Skeletal muscle satellite cell (primary cell): ENCODE data around the gene PEMT.

Experiments used
- H3K27me3 ChIP-seq: 2 replicates; pipeline ENCODE4 v1.7.0; 2013; ENCODE audit warnings: low read length; ENCODE audit not compliant: control insufficient read depth, insufficient read depth
- H3K36me3 ChIP-seq: 2 replicates; pipeline ENCODE4 v1.7.0; 2013; ENCODE audit warnings: mild to moderate bottlenecking, control low read depth, low read length; ENCODE audit not compliant: insufficient read depth
- H3K4me1 ChIP-seq: 2 replicates; pipeline ENCODE4 v1.7.0; 2013; ENCODE audit warnings: low read length; ENCODE audit not compliant: control insufficient read depth, insufficient read depth
- H3K4me2 ChIP-seq: 2 replicates; pipeline ENCODE4 v1.7.0; 2013; ENCODE audit warnings: mild to moderate bottlenecking, low read length
- H3K4me3 ChIP-seq: 2 replicates; pipeline ENCODE4 v1.7.0; 2013; ENCODE audit warnings: low read length
- H3K9ac ChIP-seq: 2 replicates; pipeline ENCODE4 v1.7.0; 2013; ENCODE audit warnings: mild to moderate bottlenecking, low read depth, low read length, moderate library complexity
- H3K9me3 ChIP-seq: replicated peaks from 2 replicates; pipeline ENCODE4 v1.7.0; 2013; ENCODE audit warnings: mild to moderate bottlenecking, control low read depth, low read length

Gene PEMT

GRCh38 chr17:17603178-17603894, 11.8 kb upstream of the PEMT start:
- H3K9me3 ChIP-seq: no peaks in the 10 kb centered on the region
- no peaks in the 10 kb centered on the region for H3K36me3 ChIP-seq
- no peak overlapping the region for H3K9ac ChIP-seq
- no peak overlapping the region for H3K4me3 ChIP-seq
- no peak overlapping the region for H3K4me2 ChIP-seq
- H3K4me1 ChIP-seq: peaks cover 14% of the 10 kb centered on the region
- peaks cover 3% of the 10 kb centered on the region for H3K27me3 ChIP-seq

GRCh38 chr17:17599965-17600364, 8.5 kb upstream of the PEMT start:
- no peak overlapping the region for H3K9ac ChIP-seq

GRCh38 chr17:17598003-17598402, 6.5 kb upstream of the PEMT start:
- H3K4me3 ChIP-seq: no peak overlapping the region
- no peak overlapping the region for H3K4me2 ChIP-seq
- H3K9me3 ChIP-seq: no peaks in the 10 kb centered on the region
- H3K36me3 ChIP-seq: no peaks in the 10 kb centered on the region
- no peaks in the 10 kb centered on the region for H3K4me1 ChIP-seq
- no peaks in the 10 kb centered on the region for H3K27me3 ChIP-seq
- no peak overlapping the region for H3K9ac ChIP-seq

More at GRCh38 chr17:17599965-17600364, 8.5 kb upstream of the PEMT start:
- Histone ChIP-seq H3K27me3 (no peaks in the 10 kb centered on the region), H3K4me2 (no peak overlapping the region), H3K36me3 (no peaks in the 10 kb centered on the region), H3K4me3 (no peak overlapping the region), H3K4me1 (no peaks in the 10 kb centered on the region), H3K9me3 (no peaks in the 10 kb centered on the region)

- H3K36me3 ChIP-seq: no peaks in the 10 kb centered on the region
- H3K4me1 ChIP-seq: peaks cover 9% of the 10 kb centered on the region
- H3K4me2 ChIP-seq: no peak overlapping the region
- H3K9ac ChIP-seq: no peak overlapping the region
- H3K4me3 ChIP-seq: no peak overlapping the region
- H3K27me3 ChIP-seq: no peaks in the 10 kb centered on the region
- no peaks in the 10 kb centered on the region for H3K9me3 ChIP-seq
Measured at GRCh38 chr17:17595755-17596154, 4.2 kb upstream of the PEMT start.

- H3K9ac ChIP-seq: no peak overlapping the region
- no peak overlapping the region for H3K4me3 ChIP-seq
- H3K4me1 ChIP-seq: peaks cover 16% of the 10 kb centered on the region
- no peaks in the 10 kb centered on the region for H3K27me3 ChIP-seq
- peak overlapping the region; percentile 85 for H3K4me2 ChIP-seq
- H3K36me3 ChIP-seq: no peaks in the 10 kb centered on the region
- H3K9me3 ChIP-seq: no peaks in the 10 kb centered on the region
Measured at GRCh38 chr17:17593222-17593620, 1.7 kb upstream of the PEMT start.

GRCh38 chr17:17590883-17591354, 589 bp downstream of the PEMT start:
- Histone ChIP-seq H3K9me3 (no peaks in the 10 kb centered on the region), H3K9ac (peak overlapping the region; percentile 90), H3K4me3 (peak overlapping the region; percentile 94), H3K36me3 (no peaks in the 10 kb centered on the region), H3K27me3 (no peaks in the 10 kb centered on the region), H3K4me1 (peaks cover 16% of the 10 kb centered on the region), H3K4me2 (peak overlapping the region; percentile 99)

- H3K4me1 ChIP-seq: peaks cover 16% of the 10 kb centered on the region
- no peaks in the 10 kb centered on the region for H3K9me3 ChIP-seq
- H3K4me2 ChIP-seq: peak overlapping the region; percentile 99
- no peaks in the 10 kb centered on the region for H3K27me3 ChIP-seq
- H3K4me3 ChIP-seq: peak overlapping the region; percentile 94
- H3K9ac ChIP-seq: peak overlapping the region; percentile 90
- no peaks in the 10 kb centered on the region for H3K36me3 ChIP-seq
Measured at GRCh38 chr17:17590141-17590751, 1.3 kb downstream of the PEMT start.

- Histone ChIP-seq H3K9me3 (no peaks in the 10 kb centered on the region), H3K4me1 (peaks cover 14% of the 10 kb centered on the region), H3K27me3 (no peaks in the 10 kb centered on the region), H3K9ac (no peak overlapping the region), H3K4me2 (no peak overlapping the region), H3K36me3 (no peaks in the 10 kb centered on the region), H3K4me3 (no peak overlapping the region)
Measured at GRCh38 chr17:17587614-17588337, 3.7 kb downstream of the PEMT start.

GRCh38 chr17:17582372-17582771, 9.1 kb downstream of the PEMT start:
- H3K4me1 ChIP-seq: peaks cover 8% of the 10 kb centered on the region
- no peaks in the 10 kb centered on the region for H3K9me3 ChIP-seq
- H3K36me3 ChIP-seq: no peaks in the 10 kb centered on the region
- no peak overlapping the region for H3K4me2 ChIP-seq
- H3K27me3 ChIP-seq: no peaks in the 10 kb centered on the region
- no peak overlapping the region for H3K9ac ChIP-seq
- H3K4me3 ChIP-seq: no peak overlapping the region

- no peak overlapping the region for H3K4me3 ChIP-seq
- H3K36me3 ChIP-seq: peaks cover 4% of the 10 kb centered on the region
- peaks cover 8% of the 10 kb centered on the region for H3K4me1 ChIP-seq
- H3K27me3 ChIP-seq: no peaks in the 10 kb centered on the region
- H3K4me2 ChIP-seq: no peak overlapping the region
- no peaks in the 10 kb centered on the region for H3K9me3 ChIP-seq
- H3K9ac ChIP-seq: no peak overlapping the region
Measured at GRCh38 chr17:17581509-17581908, 10.0 kb downstream of the PEMT start.

- Histone ChIP-seq H3K4me3 (no peak overlapping the region), H3K4me2 (no peak overlapping the region), H3K9ac (no peak overlapping the region), H3K36me3 (peaks cover 7% of the 10 kb centered on the region), H3K27me3 (no peaks in the 10 kb centered on the region), H3K4me1 (peaks cover 8% of the 10 kb centered on the region), H3K9me3 (no peaks in the 10 kb centered on the region)
Measured at GRCh38 chr17:17580662-17581470, 10.6 kb downstream of the PEMT start.
